OCI-M1 (cell line): ENCODE measurements around the gene RAB11FIP2.
"Not testable (repeated sequence)": the region's sequence is repeated elsewhere in the genome, so short reads cannot be mapped to it uniquely, and the experiment has no call there.

ENCODE experiments used
- DNase-seq: peaks from one replicate; lab custom pipeline; 2025; lab: John Stamatoyannopoulos, UW

The RAB11FIP2 gene, protein sequence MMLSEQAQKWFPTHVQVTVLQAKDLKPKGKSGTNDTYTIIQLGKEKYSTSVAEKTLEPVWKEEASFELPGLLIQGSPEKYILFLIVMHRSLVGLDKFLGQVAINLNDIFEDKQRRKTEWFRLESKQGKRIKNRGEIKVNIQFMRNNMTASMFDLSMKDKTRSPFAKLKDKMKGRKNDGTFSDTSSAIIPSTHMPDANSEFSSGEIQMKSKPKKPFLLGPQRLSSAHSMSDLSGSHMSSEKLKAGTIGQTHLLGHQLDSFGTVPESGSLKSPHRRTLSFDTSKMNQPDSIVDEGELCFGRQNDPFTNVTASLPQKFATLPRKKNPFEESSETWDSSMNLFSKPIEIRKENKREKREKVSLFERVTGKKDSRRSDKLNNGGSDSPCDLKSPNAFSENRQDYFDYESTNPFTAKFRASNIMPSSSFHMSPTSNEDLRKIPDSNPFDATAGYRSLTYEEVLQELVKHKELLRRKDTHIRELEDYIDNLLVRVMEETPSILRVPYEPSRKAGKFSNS

DNA sequence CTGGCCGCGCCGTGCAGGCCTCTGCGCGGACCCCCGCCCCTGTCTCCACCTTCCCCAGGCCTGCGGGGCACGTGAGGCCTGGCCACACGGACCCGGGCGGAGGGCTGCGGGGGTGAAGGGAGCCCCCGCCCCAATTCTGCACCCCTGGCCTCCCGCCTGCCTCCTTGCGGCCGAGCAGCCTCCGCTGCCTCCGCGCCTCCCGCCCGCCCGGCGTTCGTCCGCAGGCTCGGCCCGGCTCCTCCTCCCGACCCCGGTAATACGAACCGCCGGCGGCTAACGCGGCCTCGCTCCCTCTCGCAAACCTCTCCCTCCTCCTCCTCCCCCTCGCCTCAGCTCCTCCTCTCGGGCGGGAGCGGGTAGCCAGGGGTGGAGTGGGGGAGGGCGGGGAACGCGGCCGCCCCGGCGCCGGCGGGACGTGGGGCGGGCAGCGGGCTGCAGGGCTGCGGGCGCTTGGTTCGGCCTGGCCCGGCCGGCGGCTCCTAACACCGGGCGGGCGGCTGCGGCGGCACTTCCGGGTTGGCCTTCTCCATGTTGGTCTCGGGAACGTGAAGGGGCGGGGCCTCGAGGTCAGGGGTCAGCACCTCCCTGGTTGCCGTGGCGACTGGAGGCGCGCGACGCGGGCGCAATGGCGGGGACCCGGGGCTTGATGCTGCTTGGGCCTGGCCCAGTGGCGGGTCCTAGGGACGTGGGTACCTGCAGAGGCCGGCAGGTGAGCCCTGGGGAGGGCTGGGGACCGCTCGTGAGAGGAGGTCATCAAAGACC, at the start of gene RAB11FIP2:
Gene RAB11FIP2 (minus strand): TSS at position 547 of the 762 bp plus-strand sequence. CDS start 778 bp downstream, outside the sequence.
- peak; percentile 94 for DNase-seq

DNA sequence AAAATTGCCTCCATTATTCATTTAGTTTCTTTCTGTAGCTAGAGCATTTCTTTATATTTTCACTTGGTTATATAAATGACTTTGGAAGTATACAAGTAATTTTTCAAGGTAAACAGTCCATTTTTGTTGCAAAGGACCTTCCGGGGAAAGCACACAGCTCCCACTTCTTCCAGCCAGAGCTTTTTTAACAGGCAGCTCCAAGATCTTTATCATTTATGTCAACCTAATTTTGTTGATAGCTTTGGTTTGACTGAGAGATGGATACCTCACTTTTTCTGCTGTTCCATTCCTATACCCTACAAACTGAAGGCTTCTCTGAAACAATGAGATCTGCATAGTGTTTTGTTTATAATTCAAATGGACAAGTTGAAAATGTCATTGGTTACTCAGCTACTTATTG, 49.3 kb upstream of the RAB11FIP2 start:
- no peak for DNase-seq

DNA sequence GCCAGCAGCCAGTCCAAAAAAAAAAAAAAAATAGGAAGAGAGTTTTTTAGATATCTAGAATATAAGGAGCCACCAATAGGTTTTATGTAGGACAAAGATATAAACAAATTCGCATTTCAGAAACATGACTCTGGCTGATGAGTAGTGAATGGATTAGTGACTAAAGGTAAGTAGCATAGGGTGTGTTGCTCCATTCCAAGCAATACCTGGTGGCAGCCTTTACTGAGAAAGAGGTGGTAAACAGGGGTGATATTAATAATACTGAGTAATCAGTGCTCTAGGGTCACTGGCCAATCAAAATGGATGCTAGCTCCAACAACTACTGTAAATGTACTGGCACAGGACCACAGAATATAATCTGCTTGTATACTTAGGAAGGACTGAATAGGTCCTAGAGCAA, 45.5 kb upstream of the RAB11FIP2 start:
- no peak for DNase-seq

DNA sequence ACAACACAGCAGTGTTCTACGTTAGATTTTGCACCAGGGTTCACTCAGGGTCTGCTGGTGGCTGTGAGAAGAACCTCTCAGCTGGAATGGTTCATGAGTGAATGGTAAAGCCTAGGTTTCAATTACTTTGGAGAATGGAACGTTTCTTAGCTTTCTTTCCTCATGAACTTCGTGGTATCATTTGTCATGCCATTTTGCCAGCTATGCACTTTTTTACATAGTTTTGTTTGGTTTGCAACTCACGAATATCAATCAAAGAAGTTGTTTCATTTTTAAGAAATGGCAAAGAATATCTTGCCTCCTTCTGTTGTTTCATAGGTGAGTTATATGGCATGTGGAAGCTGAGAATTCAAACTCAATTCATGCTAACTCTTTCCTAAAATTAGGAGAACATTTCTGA, 34.1 kb upstream of the RAB11FIP2 start:
- DNase-seq, result no peak

DNA sequence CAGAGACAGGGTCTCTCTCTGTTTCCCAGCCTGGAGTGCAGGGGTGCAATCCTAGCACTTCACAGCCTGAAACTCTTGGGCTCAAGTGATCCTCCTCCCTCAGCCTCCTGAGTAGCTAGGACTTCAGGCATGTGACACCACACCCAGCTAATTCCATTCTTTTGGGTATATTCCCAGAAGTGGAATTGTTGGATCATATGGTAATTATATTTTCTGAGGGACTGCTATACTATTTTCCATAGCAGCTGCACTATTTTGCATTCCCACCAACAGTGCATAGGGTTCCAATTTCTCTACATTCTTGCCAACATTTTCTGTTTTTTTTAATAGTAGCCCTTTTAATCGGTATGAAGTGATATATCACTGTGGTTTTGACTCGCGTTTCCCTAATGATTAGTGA, 30.0 kb upstream of the RAB11FIP2 start:
- DNase-seq, result no peak

DNA sequence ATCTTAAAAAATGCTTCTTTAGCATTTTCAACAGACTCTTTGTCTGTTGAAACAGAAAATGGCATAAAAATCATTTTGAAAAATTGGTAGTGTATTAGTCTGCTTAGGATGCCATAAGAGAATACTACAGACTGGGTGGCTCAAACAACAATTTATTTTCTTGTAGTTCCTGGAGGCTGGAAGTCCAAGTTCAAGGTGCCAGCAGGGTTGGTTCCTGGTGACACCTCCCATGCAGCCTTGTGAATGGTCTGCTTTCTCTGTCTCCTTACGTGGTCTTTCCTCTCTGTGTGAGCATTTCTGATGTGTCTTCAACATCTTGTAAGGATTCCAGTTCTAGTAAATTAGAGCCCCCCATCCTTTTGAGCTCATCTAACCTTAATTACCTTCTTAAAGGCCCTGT, 26.1 kb upstream of the RAB11FIP2 start:
- no peak for DNase-seq

DNA sequence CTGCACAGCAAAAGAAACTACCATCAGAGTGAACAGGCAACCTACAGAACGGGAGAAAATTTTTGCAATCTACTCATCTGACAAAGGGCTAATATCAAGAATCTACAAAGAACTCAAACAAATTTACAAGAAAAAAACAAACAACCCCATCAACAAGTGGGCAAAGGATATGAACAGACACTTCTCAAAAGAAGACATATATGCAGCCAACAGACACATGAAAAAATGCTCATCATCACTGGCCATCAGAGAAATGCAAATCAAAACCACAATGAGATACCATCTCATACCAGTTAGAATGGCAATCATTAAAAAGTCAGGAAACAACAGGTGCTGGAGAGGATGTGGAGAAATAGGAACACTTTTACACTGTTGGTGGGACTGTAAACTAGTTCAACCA, 20.6 kb upstream of the RAB11FIP2 start:
- DNase-seq, result not testable (repeated sequence)

DNA sequence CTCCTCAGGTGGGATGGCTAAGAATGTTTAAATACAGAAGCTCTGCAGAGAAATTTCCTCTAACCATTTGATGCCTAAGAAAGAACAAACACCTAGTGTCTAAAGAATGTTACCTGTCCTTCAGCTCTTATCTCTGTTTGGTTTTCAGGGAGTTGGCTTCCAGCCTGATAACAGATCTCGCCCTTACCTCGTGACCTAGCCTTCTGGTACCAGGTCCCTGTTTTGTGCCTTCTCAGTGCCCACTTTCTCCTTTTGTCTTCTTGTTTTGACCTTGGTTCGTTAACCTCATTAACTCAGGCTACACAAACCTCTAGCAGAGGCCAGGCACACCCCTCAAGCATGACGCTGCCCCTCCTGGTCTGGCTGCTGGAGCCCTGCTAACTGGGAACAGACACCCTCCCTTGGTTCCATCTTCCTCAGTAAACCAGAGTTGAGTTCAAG, 16.1 kb upstream of the RAB11FIP2 start:
- DNase-seq, result no peak

DNA sequence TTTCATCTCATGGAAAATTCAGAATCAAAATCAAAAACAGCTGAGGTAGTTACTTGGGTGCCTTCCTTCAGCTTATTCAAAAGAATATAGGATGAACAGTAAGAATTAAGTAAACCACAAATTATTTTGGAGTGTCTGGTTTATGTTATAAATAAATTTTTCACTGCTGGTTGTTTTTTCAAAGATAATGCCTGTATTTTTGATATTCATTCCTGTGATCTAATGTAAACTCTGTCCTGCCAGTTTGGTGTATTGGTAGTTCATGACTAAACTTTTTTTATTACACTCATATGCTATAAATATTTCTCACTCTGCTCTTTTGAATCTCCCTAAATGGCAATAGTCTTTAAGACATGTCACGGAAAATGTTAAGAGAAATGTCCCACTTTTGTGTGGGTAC, 11.6 kb upstream of the RAB11FIP2 start:
- no peak for DNase-seq

DNA sequence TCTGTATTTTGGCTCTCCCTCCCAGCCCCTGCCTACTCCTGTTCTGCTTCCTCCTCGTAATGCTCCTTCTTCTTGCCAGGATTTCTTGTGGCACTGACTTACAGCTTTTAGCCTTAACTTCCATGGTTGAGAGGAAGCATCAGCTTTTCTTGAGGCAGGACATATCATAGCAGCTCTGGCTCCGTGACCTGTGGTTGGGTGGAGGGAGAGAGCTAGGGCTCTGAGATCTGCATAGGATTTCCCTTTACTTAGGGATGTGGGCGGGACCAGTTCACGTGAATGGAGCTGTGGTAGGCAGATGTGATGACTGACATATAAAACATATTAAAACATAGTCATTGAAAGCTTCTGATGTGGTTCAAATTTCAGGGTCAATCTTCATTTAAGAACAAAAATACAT, 10.6 kb upstream of the RAB11FIP2 start:
- no peak for DNase-seq

DNA sequence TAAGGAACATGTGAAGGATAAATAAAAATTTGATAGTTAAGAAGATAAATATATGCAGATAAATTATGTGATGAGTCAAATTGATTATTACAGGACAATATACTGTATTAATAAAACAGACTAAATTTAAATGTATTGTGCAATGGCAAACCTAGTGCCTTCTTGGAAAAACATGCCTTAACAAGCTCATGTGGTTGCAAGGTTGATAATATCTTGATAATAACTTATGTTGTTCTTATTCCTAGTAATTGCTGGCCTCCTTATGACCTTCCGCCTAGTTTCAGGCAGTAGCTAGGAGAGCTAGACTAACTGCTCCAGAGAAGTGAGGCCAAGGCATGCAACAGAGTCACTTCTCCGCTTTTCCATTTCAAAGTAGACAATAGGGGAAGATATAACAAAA, 7.6 kb upstream of the RAB11FIP2 start:
- no peak for DNase-seq

DNA sequence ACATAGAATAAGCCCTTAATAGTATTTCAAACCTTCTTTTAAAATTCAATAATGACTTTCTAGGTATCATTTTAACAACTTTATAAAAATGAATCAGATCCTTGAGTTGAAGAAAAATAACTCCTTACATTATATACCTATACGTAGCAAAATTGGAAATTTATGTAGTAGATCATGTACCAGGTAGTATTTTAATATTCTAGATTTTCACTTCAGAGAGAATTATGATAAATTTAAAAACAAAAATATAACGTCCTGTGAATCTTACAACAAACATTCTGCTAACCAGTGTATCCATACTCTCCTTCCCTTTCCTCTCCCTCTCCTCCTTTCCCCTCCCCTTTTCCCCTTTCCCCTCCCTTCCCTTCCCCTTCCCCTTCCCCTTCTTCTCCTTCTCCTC, 6.1 kb upstream of the RAB11FIP2 start:
- no peak for DNase-seq

DNA sequence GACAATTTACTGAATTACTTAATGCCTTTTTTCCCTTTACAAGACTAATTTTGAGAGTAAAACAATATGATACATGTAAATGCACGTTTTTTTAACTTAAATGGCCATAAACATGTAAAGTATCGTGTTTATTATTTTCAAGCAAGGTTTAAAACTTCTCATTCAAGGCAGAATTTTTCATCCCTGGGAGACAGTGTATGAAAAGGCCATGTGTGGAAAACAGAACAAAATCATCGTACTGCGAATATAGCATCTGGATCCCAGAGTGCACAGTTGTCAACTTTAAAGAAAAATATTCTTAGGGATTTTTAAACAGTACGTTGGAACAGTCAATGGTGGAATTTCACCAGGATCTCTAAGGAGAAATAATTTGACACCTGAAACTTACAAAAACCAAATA, 1.1 kb upstream of the RAB11FIP2 start:
- no peak for DNase-seq

DNA sequence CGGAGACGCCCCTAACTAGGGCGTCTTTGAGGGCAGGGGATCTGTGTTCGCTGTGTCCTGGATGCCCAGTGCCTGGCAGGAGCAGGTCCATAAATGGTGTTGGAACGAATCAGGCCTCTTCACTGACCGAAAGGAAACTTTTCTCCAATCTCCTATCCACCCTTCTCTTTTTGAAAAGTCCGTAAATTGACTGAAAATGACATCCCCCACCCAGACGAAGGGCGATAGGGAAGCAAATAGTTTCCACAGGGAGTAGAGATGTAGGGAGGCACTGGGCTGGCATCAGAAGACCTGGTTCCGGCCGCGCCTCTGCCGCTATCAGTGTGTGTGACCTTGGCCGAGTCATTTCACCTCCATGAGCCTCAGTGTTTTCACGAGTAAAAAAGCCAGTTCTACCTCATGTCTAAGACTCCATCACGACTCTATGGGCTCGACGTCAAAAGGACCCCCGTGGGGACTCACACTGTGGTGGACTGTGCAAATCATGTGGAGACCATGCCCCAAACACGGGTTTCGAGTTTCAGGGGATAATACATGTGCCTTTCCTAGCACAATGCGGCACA, 497 bp upstream of the RAB11FIP2 start:
- DNase-seq, result no peak

DNA sequence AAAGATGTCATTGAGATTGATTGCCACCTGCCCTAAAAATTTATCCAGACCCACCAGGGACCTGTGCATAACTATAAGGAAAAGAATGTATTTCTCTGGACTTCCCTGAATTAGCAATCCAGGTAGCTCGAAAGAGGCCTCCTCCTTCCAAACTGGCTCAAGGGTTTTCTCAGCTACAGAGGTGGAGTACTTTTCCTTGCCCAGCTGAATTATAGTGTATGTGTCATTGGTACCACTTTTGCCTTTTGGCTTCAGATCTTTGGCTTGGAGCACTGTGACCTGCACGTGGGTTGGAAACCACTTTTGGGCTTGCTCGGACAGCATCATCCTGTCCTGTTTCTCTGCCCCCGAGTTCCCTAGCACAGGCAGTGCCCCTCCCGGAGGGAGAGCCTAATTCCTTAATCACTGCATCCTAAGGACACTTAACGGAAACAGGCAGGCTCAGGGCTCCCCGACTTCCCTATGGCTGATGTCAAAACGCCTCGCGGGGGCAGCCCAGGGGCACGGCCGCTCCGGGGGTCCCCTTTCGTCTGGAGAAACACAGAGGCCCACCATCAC, 825 bp downstream of the RAB11FIP2 start:
- peak; percentile 65 for DNase-seq

DNA sequence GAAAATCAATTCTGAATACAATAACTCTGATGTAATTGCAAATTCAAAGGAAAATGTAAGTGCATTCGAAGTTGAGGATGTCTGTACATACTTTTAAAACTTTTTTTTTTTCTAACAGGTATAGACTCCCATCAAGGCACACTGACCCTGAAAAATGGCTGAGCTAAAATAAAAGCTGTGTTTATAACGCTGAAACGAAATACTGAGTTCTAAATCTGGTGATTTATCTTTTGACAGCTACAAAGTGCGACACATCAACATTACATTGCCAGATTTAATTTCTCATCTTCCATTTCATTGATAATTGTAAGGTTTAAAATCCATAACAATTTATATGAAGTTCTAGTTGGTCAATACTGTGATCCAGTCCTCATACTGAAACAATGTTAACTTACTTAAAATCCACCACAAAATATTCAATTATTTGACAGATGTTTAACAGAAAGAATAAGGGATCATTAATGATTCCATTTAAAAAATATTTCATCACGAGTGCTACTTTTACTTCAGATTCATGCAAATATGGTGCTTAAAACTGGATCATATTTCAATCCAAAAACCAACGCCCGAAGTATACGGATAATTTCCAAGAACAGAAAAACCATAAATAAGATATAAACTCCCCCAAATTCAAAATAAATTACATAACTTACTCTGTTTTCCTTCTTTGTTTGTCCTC, 1.4 kb downstream of the RAB11FIP2 start:
- no peak for DNase-seq

DNA sequence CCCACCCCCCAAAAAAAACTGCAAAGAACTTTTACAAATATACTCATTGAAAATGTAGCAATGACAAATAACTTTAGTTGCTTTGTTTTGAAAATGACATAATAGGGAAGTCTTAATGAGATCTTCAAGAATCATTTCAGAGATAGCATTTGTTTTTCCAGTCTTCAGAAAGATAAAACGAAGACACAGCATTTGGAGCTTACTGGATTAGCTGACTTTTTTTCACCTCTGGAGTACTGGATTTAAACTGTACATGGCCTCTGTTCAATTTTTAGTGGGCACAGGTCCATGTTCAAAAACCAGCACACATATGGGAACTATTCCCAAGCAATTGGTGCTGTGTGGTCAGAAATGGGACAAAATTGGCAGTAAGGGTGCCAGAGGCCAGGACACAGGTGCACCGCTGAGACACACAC, 3.9 kb downstream of the RAB11FIP2 start:
- no peak for DNase-seq

DNA sequence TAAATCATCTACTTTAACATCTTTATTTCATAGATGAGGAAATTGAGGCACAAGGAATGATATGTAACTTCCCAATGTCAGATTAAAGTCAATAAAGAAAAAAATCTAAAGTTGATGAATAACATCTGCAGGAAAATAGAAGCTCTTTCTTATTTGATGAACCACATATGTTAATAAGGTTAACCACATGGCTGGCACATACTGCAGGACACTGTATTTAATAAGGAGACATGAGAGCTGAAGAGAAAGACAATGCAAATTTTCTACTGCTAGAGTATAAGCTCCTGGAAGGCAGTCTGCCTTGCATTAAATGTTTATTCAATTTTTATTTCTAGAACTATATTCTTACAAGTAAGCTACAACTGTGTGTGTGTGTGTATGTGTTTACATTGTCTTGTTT, 4.4 kb downstream of the RAB11FIP2 start:
- DNase-seq, result peak; percentile 21

DNA sequence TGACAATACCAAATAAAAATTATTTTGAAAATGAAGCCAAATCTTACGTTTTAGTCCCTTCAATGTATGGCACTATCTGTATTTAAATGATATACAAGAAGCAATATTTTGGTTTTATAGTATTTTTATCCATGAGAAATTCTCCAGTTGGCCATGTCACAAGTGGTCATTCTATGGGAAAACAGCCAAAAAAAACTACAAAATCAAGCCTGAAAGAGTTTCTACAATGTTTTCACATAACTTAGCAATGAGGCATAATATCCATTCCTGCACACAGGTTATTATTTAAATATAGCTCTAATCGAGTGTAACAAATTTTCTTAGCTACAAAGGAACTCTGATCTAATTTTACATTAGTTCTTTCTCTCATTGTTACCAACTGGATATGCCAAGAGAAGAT, 5.4 kb downstream of the RAB11FIP2 start:
- no peak for DNase-seq

DNA sequence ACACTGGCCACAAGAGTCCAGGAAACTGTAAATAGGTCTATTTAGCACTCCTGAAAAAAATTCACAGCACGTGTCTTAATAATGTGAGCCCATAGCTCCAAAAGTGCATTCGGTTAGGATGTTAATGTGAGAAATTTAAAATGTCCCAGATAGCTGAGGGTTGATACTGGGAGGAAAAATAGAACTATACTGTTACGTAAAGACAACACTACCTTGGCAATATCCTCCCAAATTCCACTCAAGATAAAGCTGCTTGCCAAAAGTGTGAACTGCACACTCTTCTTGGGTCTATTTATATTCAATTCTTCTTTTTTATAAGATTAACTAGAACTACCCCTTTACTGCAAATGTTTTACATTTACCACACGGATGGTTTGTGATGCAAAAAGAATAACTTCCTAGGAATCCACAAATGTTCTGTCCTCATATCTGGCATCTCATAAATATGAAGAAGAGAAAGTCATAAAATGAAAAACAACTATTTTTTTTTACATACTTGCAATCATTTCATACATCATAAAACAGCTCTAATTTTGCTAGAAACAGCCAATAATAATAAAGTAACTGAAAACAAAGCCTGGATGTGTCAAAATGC, 10.4 kb downstream of the RAB11FIP2 start:
- DNase-seq, result no peak

DNA sequence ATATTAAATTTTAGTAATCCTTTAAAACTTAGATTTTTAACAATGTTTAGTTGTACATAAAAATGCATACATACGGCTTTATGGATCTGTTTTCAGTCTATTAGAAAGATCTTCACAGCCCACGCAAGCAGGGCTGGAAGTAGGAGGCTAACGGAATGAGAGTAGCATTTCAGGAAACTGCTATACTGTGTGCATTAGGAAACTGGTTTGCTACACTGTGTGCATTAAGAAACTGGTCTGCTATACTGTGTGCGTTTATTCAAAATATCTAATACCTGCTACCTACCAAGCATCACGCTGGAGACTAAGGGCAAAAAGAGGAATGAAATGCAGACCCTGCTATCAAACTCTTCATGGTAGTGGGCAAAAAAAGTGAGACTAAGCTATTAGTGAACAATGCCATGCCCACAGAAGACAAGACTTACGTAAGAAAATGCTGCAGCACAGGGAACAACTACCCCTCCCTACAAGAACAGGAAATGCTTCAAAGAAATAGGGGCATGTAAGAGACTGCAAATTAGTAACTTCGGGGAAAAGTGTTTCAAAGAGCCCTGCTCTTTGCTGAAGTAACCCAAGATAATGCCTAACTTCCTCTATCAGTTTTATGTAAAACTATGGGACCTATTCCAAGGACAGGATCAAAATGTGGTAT, 11.3 kb downstream of the RAB11FIP2 start:
- peak; percentile 89 for DNase-seq
